Osteocyte (in vitro differentiated cells): ENCODE data around the gene PUM2. TPM values are rescaled to one million over a fixed set of nuclear protein-coding genes. Genes with fewer than 3 reads are reported as not detected.

ENCODE experiments used
- DNase-seq: peaks from one replicate; pipeline ENCODE4 v3.0.0; 2021; ENCODE audit warnings: mixed read lengths; ENCODE audit not compliant: unreplicated experiment; ENCODE audit errors: extremely low spot score
- H3K27ac Mint-ChIP-seq: one replicate; pipeline ENCODE4 v1.8.0; 2021; ENCODE audit warnings: mild to moderate bottlenecking, mixed read lengths; ENCODE audit not compliant: unreplicated experiment
- H3K27me3 Mint-ChIP-seq: one replicate; pipeline ENCODE4 v1.8.0; 2021; ENCODE audit warnings: mixed read lengths; ENCODE audit not compliant: unreplicated experiment
- H3K36me3 Mint-ChIP-seq: one replicate; pipeline ENCODE4 v1.8.0; 2021; ENCODE audit warnings: mixed read lengths; ENCODE audit not compliant: unreplicated experiment
- H3K4me1 Mint-ChIP-seq: one replicate; pipeline ENCODE4 v1.8.0; 2021; ENCODE audit warnings: mixed read lengths; ENCODE audit not compliant: unreplicated experiment
- H3K4me3 Mint-ChIP-seq: one replicate; pipeline ENCODE4 v1.8.0; 2021; ENCODE audit warnings: mild to moderate bottlenecking, moderate library complexity, mixed read lengths; ENCODE audit not compliant: unreplicated experiment
- H3K9me3 Mint-ChIP-seq: one replicate; pipeline ENCODE4 v1.8.0; 2021; ENCODE audit warnings: mixed read lengths; ENCODE audit not compliant: unreplicated experiment
- total RNA-seq: library from RNA; stranded (reverse); gene quantifications from 2 replicates; pipeline ENCODE4 v1.2.1, GENCODE V29; 2021
- TF ChIP-seq, protein P1 (sequence below): fragments of 200-600 bp; sonication (generic); IDR thresholded peaks from 2 replicates; pipeline ENCODE4 v1.5.0; 2021; ENCODE audit warnings: antibody characterized with exemption, mild to moderate bottlenecking, moderate library complexity

Gene PUM2
- total RNA-seq, 1 donor from 2014 or later, result 82.2 TPM

DNA sequence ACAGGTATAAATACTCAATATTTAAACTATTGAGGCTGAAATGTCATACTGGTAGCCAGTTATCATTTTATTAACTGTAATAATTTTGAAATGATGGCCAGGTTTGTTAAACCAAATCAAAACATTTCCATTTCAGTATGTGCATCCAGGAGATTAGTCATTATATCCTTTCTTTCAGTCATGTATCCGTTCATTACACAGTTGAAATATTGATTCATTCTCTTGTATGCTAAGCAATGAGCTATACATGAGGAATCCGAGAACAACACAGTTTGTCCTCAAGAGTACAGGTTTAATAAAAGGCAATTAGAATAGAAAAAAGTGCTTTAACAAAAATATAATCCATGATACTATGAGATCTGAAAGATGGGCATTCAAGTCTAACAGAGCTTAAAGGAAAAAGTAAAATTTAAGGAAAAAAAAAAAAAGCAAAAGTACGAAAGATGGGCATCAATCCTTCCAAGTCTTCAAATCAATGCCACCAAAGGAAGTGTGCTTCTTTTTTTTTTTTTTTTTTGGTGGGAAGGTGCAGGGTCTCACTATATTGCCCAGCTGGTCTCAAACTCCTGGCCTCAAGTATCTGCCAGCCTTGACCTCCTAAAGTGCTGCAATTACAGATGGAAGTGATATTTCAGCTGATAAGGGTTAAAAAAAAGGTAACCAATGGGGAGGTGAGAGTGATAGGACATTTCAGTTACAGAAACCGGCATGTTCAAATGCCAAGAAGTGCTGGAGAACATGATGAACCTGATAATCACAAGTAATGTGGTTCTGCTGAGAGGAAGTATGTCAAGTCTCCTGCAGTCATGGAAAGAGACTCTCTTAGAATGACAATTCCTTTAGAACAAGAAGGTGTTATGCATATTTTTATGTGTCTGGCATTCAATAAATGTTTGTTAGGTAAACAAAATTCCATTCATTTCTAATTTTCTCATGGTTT lies 35.8 kb downstream of the PUM2 start:
- Mint-ChIP-seq H3K27me3 (no peaks in the 10 kb centered on the region), H3K9me3 (no peaks in the 10 kb centered on the region), H3K4me3 (no peak overlapping the region), H3K4me1 (peaks cover 3% of the 10 kb centered on the region), H3K36me3 (peaks cover 48% of the 10 kb centered on the region), H3K27ac (no peak overlapping the region)
- no peak for DNase-seq
- TF ChIP-seq, protein P1, sequence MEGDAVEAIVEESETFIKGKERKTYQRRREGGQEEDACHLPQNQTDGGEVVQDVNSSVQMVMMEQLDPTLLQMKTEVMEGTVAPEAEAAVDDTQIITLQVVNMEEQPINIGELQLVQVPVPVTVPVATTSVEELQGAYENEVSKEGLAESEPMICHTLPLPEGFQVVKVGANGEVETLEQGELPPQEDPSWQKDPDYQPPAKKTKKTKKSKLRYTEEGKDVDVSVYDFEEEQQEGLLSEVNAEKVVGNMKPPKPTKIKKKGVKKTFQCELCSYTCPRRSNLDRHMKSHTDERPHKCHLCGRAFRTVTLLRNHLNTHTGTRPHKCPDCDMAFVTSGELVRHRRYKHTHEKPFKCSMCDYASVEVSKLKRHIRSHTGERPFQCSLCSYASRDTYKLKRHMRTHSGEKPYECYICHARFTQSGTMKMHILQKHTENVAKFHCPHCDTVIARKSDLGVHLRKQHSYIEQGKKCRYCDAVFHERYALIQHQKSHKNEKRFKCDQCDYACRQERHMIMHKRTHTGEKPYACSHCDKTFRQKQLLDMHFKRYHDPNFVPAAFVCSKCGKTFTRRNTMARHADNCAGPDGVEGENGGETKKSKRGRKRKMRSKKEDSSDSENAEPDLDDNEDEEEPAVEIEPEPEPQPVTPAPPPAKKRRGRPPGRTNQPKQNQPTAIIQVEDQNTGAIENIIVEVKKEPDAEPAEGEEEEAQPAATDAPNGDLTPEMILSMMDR, result no peak

DNA sequence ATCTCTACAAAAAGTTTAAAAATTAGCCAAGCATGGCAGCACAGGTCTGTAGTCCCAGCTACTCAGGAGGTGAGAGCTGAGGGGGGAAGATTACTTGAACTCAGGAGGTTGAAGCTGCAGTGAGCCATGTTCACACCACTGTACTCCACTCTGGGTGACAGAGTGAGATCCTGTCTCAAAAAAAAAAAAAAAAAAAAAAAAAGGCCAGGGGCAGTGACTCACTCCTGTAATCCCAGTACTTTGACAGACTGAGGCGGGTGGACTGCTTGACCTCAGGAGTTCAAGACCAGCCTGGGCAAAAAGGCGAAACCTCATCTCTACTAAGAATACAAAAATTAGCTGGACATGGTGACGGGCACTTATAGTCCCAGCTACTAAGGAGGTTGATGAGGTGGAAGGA lies 37.0 kb downstream of the PUM2 start:
- H3K9me3 Mint-ChIP-seq, result no peaks in the 10 kb centered on the region
- TF ChIP-seq, protein P1, result no peak
- DNase-seq, result no peak
- H3K4me3 Mint-ChIP-seq, result no peak overlapping the region
- H3K4me1 Mint-ChIP-seq, result peaks cover 3% of the 10 kb centered on the region
- no peaks in the 10 kb centered on the region for H3K27me3 Mint-ChIP-seq
- H3K36me3 Mint-ChIP-seq, result peaks cover 47% of the 10 kb centered on the region
- no peak overlapping the region for H3K27ac Mint-ChIP-seq

DNA sequence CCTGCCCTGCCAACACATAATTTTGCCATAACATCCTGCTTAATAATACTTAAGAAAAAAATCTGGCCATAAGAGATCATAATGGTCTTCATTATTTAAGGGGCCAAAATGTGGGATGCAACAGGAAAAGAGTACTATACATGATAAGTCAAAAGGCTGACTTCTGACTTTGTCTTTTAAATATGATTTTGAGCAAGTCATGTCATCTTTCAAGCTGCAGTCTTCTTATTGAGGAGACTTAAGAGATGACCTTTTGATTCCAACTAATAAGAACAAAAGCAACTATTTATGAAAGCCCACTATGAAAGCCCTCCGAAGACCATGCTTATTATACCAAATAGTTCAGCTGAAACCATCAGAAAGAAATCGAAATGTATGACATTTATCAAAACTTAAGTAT lies 41.6 kb downstream of the PUM2 start:
- Mint-ChIP-seq H3K4me3 (no peak overlapping the region), H3K27me3 (no peaks in the 10 kb centered on the region), H3K36me3 (peaks cover 38% of the 10 kb centered on the region), H3K27ac (no peak overlapping the region), H3K4me1 (peaks cover 17% of the 10 kb centered on the region), H3K9me3 (no peaks in the 10 kb centered on the region)
- TF ChIP-seq, protein P1, result no peak
- DNase-seq, result no peak

DNA sequence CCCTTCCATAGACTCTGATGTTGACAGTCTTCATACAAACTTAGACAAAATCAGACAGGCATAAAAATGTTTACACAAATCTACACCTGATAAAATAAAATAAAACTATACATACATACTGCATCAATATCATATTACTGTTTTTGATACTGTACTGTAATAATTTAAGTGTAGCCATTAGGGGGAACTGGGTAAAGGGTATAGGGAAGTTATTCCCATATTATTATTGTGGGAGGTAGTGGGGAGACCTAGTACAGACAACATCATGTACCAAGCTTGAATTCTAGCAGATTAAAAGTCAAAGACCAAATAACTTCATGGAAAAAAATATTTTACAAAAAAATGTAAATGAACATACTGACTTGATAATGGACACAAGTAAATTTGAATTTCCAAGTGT lies 43.3 kb downstream of the PUM2 start:
- Mint-ChIP-seq H3K27ac (no peak overlapping the region), H3K4me3 (no peak overlapping the region)

DNA sequence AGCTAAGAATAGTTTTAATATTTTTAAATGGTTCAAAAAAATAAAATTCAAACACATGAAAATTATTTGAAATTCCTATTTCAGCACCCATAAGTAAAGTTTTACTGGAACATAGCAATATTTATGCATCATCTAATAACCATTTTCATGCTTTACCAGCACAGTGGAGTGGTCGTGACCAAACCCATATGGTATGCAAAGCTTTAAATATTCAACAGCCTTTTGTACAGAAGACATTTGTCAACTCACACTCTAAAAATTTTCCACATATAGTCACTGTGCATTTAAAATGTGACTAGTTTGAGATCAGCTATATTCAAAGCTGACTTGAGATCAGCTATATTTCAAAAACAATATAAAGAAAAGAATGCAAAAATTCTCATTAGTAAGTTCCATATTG lies 46.2 kb downstream of the PUM2 start:
- TF ChIP-seq, protein P1, result no peak
- Mint-ChIP-seq H3K27ac (no peak overlapping the region), H3K4me1 (peaks cover 36% of the 10 kb centered on the region), H3K9me3 (no peaks in the 10 kb centered on the region), H3K27me3 (no peaks in the 10 kb centered on the region), H3K36me3 (peaks cover 35% of the 10 kb centered on the region), H3K4me3 (no peak overlapping the region)
- DNase-seq, result no peak

More for the DNA sequence above, 43.3 kb downstream of the PUM2 start:
- peaks cover 27% of the 10 kb centered on the region for H3K4me1 Mint-ChIP-seq
- TF ChIP-seq, protein P1, result no peak
- peaks cover 38% of the 10 kb centered on the region for H3K36me3 Mint-ChIP-seq
- DNase-seq, result no peak
- no peaks in the 10 kb centered on the region for H3K27me3 Mint-ChIP-seq
- no peaks in the 10 kb centered on the region for H3K9me3 Mint-ChIP-seq
